Neuron (in vitro differentiated cells): ENCODE measurements around the gene CCNY.
"Not testable (repeated sequence)": the region's sequence is repeated elsewhere in the genome, so short reads cannot be mapped to it uniquely, and the experiment has no call there.

Experiments used
- H2AFZ ChIP-seq: one replicate; pipeline ENCODE4 v1.6.1; 2013; ENCODE audit warnings: low read depth, mild to moderate bottlenecking, inconsistent platforms, low read length, moderate library complexity
- H3K27me3 ChIP-seq: one replicate; pipeline ENCODE4 v1.6.1; 2013; ENCODE audit warnings: low read length; ENCODE audit not compliant: insufficient read depth
- H3K36me3 ChIP-seq: one replicate; pipeline ENCODE4 v1.6.1; 2013; ENCODE audit warnings: low read length; ENCODE audit not compliant: insufficient read depth
- H3K4me1 ChIP-seq: one replicate; pipeline ENCODE4 v1.6.1; 2013; ENCODE audit warnings: low read length; ENCODE audit not compliant: insufficient read depth
- H3K4me3 ChIP-seq: 2 replicates; pipeline ENCODE4 v1.5.1; 2013; ENCODE audit warnings: mild to moderate bottlenecking, low read length, moderate library complexity
- H3K9me3 ChIP-seq: one replicate; pipeline ENCODE4 v1.6.1; 2013; ENCODE audit warnings: low read length

Gene CCNY

GRCh38 chr10:35398355-35398754 lies 62.0 kb downstream of the CCNY start:
- Histone ChIP-seq H3K4me1 (peaks cover 20% of the 10 kb centered on the region), H3K9me3 (no peaks in the 10 kb centered on the region), H2AFZ (no peak overlapping the region), H3K4me3 (no peak overlapping the region), H3K36me3 (no peaks in the 10 kb centered on the region), H3K27me3 (no peaks in the 10 kb centered on the region)

- H3K9me3 ChIP-seq: no peaks in the 10 kb centered on the region
- no peak overlapping the region for H2AFZ ChIP-seq
- H3K4me1 ChIP-seq: peaks cover 17% of the 10 kb centered on the region
- no peaks in the 10 kb centered on the region for H3K27me3 ChIP-seq
- no peaks in the 10 kb centered on the region for H3K36me3 ChIP-seq
- H3K4me3 ChIP-seq: no peak overlapping the region
Measured at GRCh38 chr10:35398908-35399307, 62.6 kb downstream of the CCNY start.

- Histone ChIP-seq H2AFZ (no peak overlapping the region), H3K27me3 (no peaks in the 10 kb centered on the region), H3K9me3 (no peaks in the 10 kb centered on the region), H3K36me3 (no peaks in the 10 kb centered on the region), H3K4me1 (peaks cover 11% of the 10 kb centered on the region), H3K4me3 (no peak overlapping the region)
Measured at GRCh38 chr10:35399414-35400009, 63.2 kb downstream of the CCNY start.

- no peak overlapping the region for H3K4me3 ChIP-seq
- no peaks in the 10 kb centered on the region for H3K4me1 ChIP-seq
- H3K9me3 ChIP-seq: no peaks in the 10 kb centered on the region
- H3K36me3 ChIP-seq: no peaks in the 10 kb centered on the region
- H2AFZ ChIP-seq: no peak overlapping the region
- no peaks in the 10 kb centered on the region for H3K27me3 ChIP-seq
Measured at GRCh38 chr10:35400595-35401268, 64.4 kb downstream of the CCNY start.

- H3K4me1 ChIP-seq, H3K4me3 ChIP-seq, H3K36me3 ChIP-seq, H2AFZ ChIP-seq, H3K27me3 ChIP-seq, H3K9me3 ChIP-seq: not testable (repeated sequence)
Measured at GRCh38 chr10:35403491-35403890, 67.2 kb downstream of the CCNY start.

- not testable (repeated sequence) for H3K27me3 ChIP-seq
Measured at GRCh38 chr10:35404077-35404476, 67.8 kb downstream of the CCNY start.

GRCh38 chr10:35406003-35406630 lies 69.8 kb downstream of the CCNY start:
- H3K4me3 ChIP-seq, H2AFZ ChIP-seq, H3K36me3 ChIP-seq, H3K27me3 ChIP-seq, H3K4me1 ChIP-seq, H3K9me3 ChIP-seq: not testable (repeated sequence)

More at GRCh38 chr10:35404077-35404476, 67.8 kb downstream of the CCNY start:
- H3K4me1 ChIP-seq, H2AFZ ChIP-seq, H3K4me3 ChIP-seq, H3K9me3 ChIP-seq, H3K36me3 ChIP-seq: not testable (repeated sequence)

GRCh38 chr10:35407696-35408095 lies 71.4 kb downstream of the CCNY start:
- not testable (repeated sequence) for H3K4me1 ChIP-seq, H3K4me3 ChIP-seq

GRCh38 chr10:35409094-35409582 lies 72.8 kb downstream of the CCNY start:
- Histone ChIP-seq H2AFZ (no peak overlapping the region), H3K27me3 (no peaks in the 10 kb centered on the region), H3K36me3 (no peaks in the 10 kb centered on the region), H3K9me3 (no peaks in the 10 kb centered on the region), H3K4me1 (peaks cover 9% of the 10 kb centered on the region), H3K4me3 (no peak overlapping the region)

More at GRCh38 chr10:35407696-35408095, 71.4 kb downstream of the CCNY start:
- H3K9me3 ChIP-seq, H2AFZ ChIP-seq, H3K27me3 ChIP-seq, H3K36me3 ChIP-seq: not testable (repeated sequence)

- Histone ChIP-seq H3K36me3 (no peaks in the 10 kb centered on the region), H3K4me3 (no peak overlapping the region), H3K4me1 (peaks cover 9% of the 10 kb centered on the region), H2AFZ (no peak overlapping the region), H3K9me3 (no peaks in the 10 kb centered on the region), H3K27me3 (no peaks in the 10 kb centered on the region)
Measured at GRCh38 chr10:35409808-35410207, 73.5 kb downstream of the CCNY start.

- Histone ChIP-seq H3K4me1 (peaks cover 15% of the 10 kb centered on the region), H3K4me3 (no peak overlapping the region), H3K27me3 (no peaks in the 10 kb centered on the region), H3K36me3 (no peaks in the 10 kb centered on the region), H2AFZ (no peak overlapping the region), H3K9me3 (no peaks in the 10 kb centered on the region)
Measured at GRCh38 chr10:35412003-35412723, 75.9 kb downstream of the CCNY start.

GRCh38 chr10:35412900-35413491 lies 76.7 kb downstream of the CCNY start:
- Histone ChIP-seq H3K9me3 (no peaks in the 10 kb centered on the region), H3K27me3 (no peaks in the 10 kb centered on the region), H3K4me3 (no peak overlapping the region), H3K36me3 (no peaks in the 10 kb centered on the region), H3K4me1 (peaks cover 15% of the 10 kb centered on the region), H2AFZ (no peak overlapping the region)
